AG08396 (cell line): Measurements from ENCODE around the gene SVIL.
"Not testable (repeated sequence)": the region's sequence is repeated elsewhere in the genome, so short reads cannot be mapped to it uniquely, and the experiment has no call there.

Source experiments
- DNase-seq: peaks from one replicate; pipeline ENCODE4 v3.0.0; 2012; ENCODE audit warnings: low spot score, mixed read lengths

Gene SVIL

GRCh38 chr10:29574212-29575097 is 60.3 kb downstream of the SVIL start:
- not testable (repeated sequence) for DNase-seq

GRCh38 chr10:29570248-29570647 is 64.5 kb downstream of the SVIL start:
- DNase-seq = not testable (repeated sequence)

- DNase-seq = no peak
Measured at GRCh38 chr10:29569795-29570194, 65.0 kb downstream of the SVIL start.

GRCh38 chr10:29567003-29567402 is 67.8 kb downstream of the SVIL start:
- no peak for DNase-seq

GRCh38 chr10:29566209-29566608 is 68.6 kb downstream of the SVIL start:
- not testable (repeated sequence) for DNase-seq

GRCh38 chr10:29563420-29564035 is 71.2 kb downstream of the SVIL start:
- DNase-seq = no peak

GRCh38 chr10:29563006-29563405 is 71.8 kb downstream of the SVIL start:
- DNase-seq = not testable (repeated sequence)

- no peak for DNase-seq
Measured at GRCh38 chr10:29559996-29560395, 74.8 kb downstream of the SVIL start.

GRCh38 chr10:29557665-29558064 is 77.1 kb downstream of the SVIL start:
- no peak for DNase-seq

- DNase-seq = peak; percentile 54
Measured at GRCh38 chr10:29555746-29556481, 78.9 kb downstream of the SVIL start.

- no peak for DNase-seq
Measured at GRCh38 chr10:29555091-29555745, 79.6 kb downstream of the SVIL start.

GRCh38 chr10:29554660-29555059 is 80.1 kb downstream of the SVIL start:
- DNase-seq = no peak

GRCh38 chr10:29553544-29554250 is 81.1 kb downstream of the SVIL start:
- DNase-seq = no peak

GRCh38 chr10:29553116-29553515 is 81.7 kb downstream of the SVIL start:
- DNase-seq = not testable (repeated sequence)

GRCh38 chr10:29549493-29549892 is 85.3 kb downstream of the SVIL start:
- not testable (repeated sequence) for DNase-seq

GRCh38 chr10:29546773-29547313 is 87.9 kb downstream of the SVIL start:
- no peak for DNase-seq

- no peak for DNase-seq
Measured at GRCh38 chr10:29545122-29545521, 89.6 kb downstream of the SVIL start.

GRCh38 chr10:29543715-29544114 is 91.1 kb downstream of the SVIL start:
- no peak for DNase-seq

GRCh38 chr10:29542723-29543122 is 92.0 kb downstream of the SVIL start:
- no peak for DNase-seq

GRCh38 chr10:29541422-29542210 is 93.2 kb downstream of the SVIL start:
- DNase-seq = no peak
